Keratinocyte (primary cell): ENCODE results near the gene GIPC3.

Source experiments
- CTCF ChIP-seq, 3 experiments: IDR thresholded peaks in 1 of 3; conservative IDR thresholded peaks in 1 of 3; optimal IDR thresholded peaks in 1 of 3; 2 replicates in 2 of 3; 3 replicates in 1 of 3; pipeline versions ENCODE3 to v1.5.1; 2011; ENCODE audit warnings: low read length in 3 of 3, mild to moderate bottlenecking in 3 of 3, moderate library complexity in 2 of 3, control low read depth in 1 of 3, inconsistent platforms in 1 of 3; ENCODE audit not compliant: insufficient read depth in 2 of 3; ENCODE audit errors: extremely low read depth in 1 of 3
- EZH2 ChIP-seq: IDR thresholded peaks from one replicate; pipeline ENCODE4 v1.6.1; 2012; ENCODE audit warnings: inconsistent platforms, mild to moderate bottlenecking, low read length, moderate library complexity

- TF ChIP-seq CTCF (optimal IDR thresholded peaks at IDR 0.05 in 1 of 3, IDR thresholded peaks at IDR 0.05 in 1 of 3, conservative IDR thresholded peaks at IDR 0.05 in 1 of 3; ENCODE audit: extremely low read depth in 1 of 3, insufficient read depth in 2 of 3, low read length in 3 of 3) = no peak
- TF ChIP-seq EZH2 = no peak
These were observed 49.3 kb downstream of the GIPC3 start for GRCh38 chr19:3634496-3635045.
